Measurements from ENCODE around the gene ZNF662.
"Not testable (repeated sequence)": the region's sequence is repeated elsewhere in the genome, so short reads cannot be mapped to it uniquely, and the experiment has no call there.

ZNF662 gene

GRCh38 chr3:42906070-42906847 is at the start of gene ZNF662:
ZNF662 (plus strand) TSS chr3:42906142; CDS start chr3:42908115, 1,973 bp downstream.
- DNase-seq = peak; percentile 18

- no peak for DNase-seq
Observed at GRCh38 chr3:42856544-42856943, 49.4 kb upstream of the ZNF662 start.

GRCh38 chr3:42864321-42864950 is 41.5 kb upstream of the ZNF662 start:
- no peak for DNase-seq

- DNase-seq = no peak
Observed at GRCh38 chr3:42865256-42865655, 40.7 kb upstream of the ZNF662 start.

GRCh38 chr3:42867138-42867537 is 38.8 kb upstream of the ZNF662 start:
- DNase-seq = no peak

GRCh38 chr3:42868841-42869240 is 37.1 kb upstream of the ZNF662 start:
- DNase-seq = no peak

- DNase-seq = no peak
Observed at GRCh38 chr3:42871592-42872196, 34.2 kb upstream of the ZNF662 start.

- DNase-seq = no peak
Observed at GRCh38 chr3:42872718-42873117, 33.2 kb upstream of the ZNF662 start.

GRCh38 chr3:42873221-42873982 is 32.5 kb upstream of the ZNF662 start:
- DNase-seq = no peak

- DNase-seq = no peak
Observed at GRCh38 chr3:42874749-42875148, 31.2 kb upstream of the ZNF662 start.

GRCh38 chr3:42875325-42876151 is 30.4 kb upstream of the ZNF662 start, which contains the start of gene CYP8B1:
CYP8B1 (minus strand) TSS chr3:42875879; CDS start chr3:42875816, 63 bp downstream.
- DNase-seq = no peak

- DNase-seq = no peak
Observed at GRCh38 chr3:42876401-42876800, 29.5 kb upstream of the ZNF662 start.

GRCh38 chr3:42876940-42877720 is 28.8 kb upstream of the ZNF662 start:
- no peak for DNase-seq

- no peak for DNase-seq
Observed at GRCh38 chr3:42877881-42878280, 28.1 kb upstream of the ZNF662 start.

- DNase-seq = no peak
Observed at GRCh38 chr3:42880183-42880582, 25.8 kb upstream of the ZNF662 start.

GRCh38 chr3:42880601-42881451 is 25.1 kb upstream of the ZNF662 start:
- DNase-seq = peak; percentile 20

- DNase-seq = not testable (repeated sequence)
Observed at GRCh38 chr3:42883251-42883930, 22.6 kb upstream of the ZNF662 start.

- no peak for DNase-seq
Observed at GRCh38 chr3:42884324-42884723, 21.6 kb upstream of the ZNF662 start.

- DNase-seq = no peak
Observed at GRCh38 chr3:42886294-42886822, 19.6 kb upstream of the ZNF662 start.

GRCh38 chr3:42887084-42887483 is 18.9 kb upstream of the ZNF662 start:
- DNase-seq = no peak
